Measurements from ENCODE around the gene ACVR2A.

DNA sequence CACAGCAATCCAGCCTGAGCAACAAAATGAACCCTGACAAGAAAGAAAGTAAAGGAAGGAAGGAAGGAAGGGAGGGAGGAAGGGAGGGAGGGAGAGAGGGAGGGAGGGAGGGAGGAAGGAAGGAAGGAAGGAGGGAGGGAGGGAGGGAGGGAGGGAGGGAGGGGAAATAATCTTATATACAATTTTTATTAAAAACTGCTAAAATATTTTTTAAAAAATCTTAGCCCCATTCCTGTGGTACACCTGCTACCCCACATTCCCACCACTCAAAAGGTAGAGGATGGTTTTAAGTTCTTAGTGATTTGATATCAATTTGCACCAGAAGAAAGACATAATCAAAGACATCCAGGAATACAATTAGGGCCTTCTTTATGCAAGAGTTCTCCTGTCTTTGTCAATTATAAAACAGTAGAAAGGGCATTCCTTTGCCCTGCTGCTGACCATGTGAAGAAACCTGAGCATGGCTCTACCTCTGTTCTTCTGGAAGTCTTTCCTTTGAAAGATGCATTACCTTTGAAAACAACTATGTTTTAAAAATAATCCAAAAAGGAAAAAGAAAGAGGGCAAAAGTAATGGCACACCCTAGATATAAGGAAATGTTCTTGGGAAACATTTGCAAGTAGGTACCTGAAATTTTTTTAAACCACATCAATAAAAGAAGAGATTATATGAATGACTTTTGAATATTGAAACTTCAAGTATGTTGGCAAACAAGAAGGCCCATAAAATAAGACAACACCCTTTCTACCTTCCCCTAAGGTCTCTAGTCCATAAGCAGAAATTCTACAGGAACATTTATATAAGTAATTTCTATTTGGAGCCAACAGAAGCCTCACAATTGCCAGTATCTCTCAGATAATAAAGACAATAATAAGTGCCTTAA lies 33.7 kb upstream of the ACVR2A start:
- no peak for TF ChIP-seq CTCF (IDR thresholded peaks at IDR 0.05; ENCODE audit: insufficient read depth, low read depth, low read length)
- TF ChIP-seq EZH2 (IDR thresholded peaks at IDR 0.05; ENCODE audit: insufficient read depth, low read length), result no peak

Measured in astrocyte (in vitro differentiated cells and primary cell).